Ishikawa (cell line): ENCODE results near the gene TSBP1.

Experiments
- MAX ChIP-seq: IDR thresholded peaks from 2 replicates; pipeline ENCODE4 v1.6.1; 2012
- NFIC ChIP-seq: IDR thresholded peaks from 2 replicates; pipeline ENCODE4 v1.6.1; 2012
- RAD21 ChIP-seq: IDR thresholded peaks from 2 replicates; pipeline ENCODE4 v1.6.1; 2012; ENCODE audit warnings: low read depth
- TAF1 ChIP-seq: IDR thresholded peaks from 2 replicates; pipeline ENCODE4 v1.6.1; 2012; ENCODE audit warnings: low read depth, mild to moderate bottlenecking

GRCh38 chr6:32402812-32403211, 31.1 kb upstream of the TSBP1 start:
- no peak for TF ChIP-seq MAX
- TF ChIP-seq RAD21: no peak
- TF ChIP-seq TAF1: no peak
- no peak for TF ChIP-seq NFIC
